Femur (tissue), 1 donor: Measurements from ENCODE around the gene CNDP2.
"Not testable (repeated sequence)": the region's sequence is repeated elsewhere in the genome, so short reads cannot be mapped to it uniquely, and the experiment has no call there.

Source experiments
- DNase-seq: peaks from one replicate; pipeline ENCODE4 v3.0.0-alpha.2; 2017

The CNDP2 gene

GRCh38 chr18:74540652-74541421 is 44.7 kb downstream of the CNDP2 start:
- no peak for DNase-seq

DNA sequence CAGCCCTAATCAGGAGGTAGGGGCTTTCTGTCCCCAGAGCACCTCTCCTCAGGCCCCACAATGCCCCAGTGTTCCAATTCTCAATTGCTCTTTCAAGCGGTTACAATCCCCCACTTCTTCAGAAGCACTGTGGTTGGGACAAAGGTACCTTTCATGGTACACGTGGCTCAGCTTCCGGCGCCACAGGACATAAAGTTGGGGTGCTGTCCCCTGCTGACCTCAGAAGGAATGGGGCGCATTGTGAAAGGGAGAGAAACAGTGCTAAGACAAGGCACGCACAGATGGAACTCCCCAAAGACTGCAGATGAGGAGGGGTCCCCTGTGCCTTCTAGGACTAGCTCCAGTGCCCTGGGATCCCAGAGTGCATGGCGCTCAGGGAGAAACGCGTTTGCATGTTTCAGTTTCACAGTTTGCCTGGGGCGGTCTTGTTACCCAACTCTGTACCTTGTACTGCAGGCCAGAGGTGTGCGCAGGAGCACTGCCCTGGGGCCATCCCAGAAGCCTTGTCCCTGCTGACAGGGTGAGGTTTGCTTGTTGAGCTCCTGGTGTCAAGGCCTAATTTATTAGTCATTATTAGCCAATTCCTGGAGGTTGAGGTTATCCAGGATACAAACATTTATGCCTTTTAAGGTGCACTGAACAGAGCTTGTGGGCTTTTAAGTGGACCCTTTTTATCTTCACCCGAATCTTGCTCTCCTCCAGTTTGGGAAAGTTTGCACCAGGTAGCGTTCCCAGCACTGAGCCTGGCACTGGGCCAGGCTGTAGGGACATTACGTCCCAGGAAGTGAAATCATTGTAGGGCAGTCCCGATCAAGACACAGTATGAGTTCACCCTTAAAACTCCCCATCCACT is 45.8 kb downstream of the CNDP2 start:
- no peak for DNase-seq

DNA sequence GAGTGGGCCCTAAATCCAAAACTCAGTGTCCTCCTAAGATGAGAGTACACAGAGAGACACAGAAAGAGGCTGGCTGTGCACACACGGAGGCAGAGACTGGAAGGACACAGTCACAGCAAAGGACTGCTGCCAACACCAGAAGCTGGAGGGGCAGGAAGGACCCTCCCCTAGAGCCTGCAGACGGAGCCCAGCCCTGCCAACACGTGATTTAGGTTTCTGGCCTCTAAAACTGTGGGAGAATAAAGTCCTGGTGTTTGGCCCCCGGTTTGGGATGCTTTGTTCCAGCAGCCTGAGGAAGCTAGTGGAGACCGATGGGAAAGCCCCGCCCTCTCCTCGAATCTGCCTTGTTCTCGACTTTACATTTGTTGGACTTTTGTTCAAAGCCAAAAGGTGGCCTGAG is 48.7 kb downstream of the CNDP2 start:
- no peak for DNase-seq

GRCh38 chr18:74546007-74546406 is 49.8 kb downstream of the CNDP2 start:
- no peak for DNase-seq

GRCh38 chr18:74546751-74547530 is 50.8 kb downstream of the CNDP2 start:
- no peak for DNase-seq

DNA sequence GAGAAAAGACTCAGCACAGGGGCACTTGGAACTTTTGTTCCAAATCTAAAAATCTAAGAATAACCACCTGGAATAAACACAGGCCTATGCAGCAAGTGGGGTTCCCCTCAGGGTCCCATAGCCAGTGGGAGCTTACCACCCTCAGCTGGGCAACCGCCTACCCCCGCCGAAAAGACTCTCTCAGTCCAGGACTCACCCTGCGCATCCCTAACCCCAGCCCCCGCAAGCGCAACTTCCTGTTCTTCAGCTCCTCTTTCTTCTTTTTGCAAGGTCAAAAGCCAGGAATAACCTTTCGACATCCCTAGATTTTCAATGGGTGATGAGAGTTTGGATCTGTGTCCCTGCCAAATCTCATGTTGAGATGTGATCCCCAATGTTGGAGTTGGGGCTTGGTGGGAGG is 51.7 kb downstream of the CNDP2 start:
- no peak for DNase-seq

DNA sequence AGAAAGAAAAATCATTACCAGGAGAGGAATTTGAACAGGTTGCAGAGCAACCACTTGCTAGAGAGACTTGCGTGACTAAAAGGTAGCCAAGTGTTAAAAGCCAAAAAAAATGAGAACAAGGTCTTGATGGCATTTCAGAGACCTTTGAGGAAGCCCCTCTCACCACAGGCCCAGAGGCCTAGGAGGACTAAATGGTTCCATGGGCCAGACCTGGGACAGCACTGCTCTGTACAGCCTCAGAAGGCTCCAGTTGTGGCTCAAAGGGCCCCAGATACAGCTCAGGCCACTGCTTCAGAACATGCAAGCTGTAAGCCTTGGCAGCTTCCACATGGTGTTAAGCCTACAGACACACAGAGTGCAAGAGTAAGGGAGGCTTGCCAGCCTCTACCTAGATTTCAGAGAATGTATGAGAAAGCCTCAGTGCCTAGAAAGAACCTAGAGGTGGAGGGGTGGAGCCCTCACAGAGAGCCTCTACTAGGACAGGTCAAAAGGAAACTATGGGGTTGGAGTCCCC is 53.5 kb downstream of the CNDP2 start:
- no peak for DNase-seq

GRCh38 chr18:74550886-74551285 is 54.7 kb downstream of the CNDP2 start:
- DNase-seq = no peak

GRCh38 chr18:74551452-74551851 is 55.3 kb downstream of the CNDP2 start:
- no peak for DNase-seq

- peak; percentile 87 for DNase-seq
These were observed 55.9 kb downstream of the CNDP2 start for GRCh38 chr18:74551936-74552555.

GRCh38 chr18:74556126-74556525 is 60.0 kb downstream of the CNDP2 start:
- no peak for DNase-seq

- no peak for DNase-seq
These were observed 61.9 kb downstream of the CNDP2 start for GRCh38 chr18:74558096-74558495.

GRCh38 chr18:74562131-74562730 is 66.1 kb downstream of the CNDP2 start:
- DNase-seq = no peak

- DNase-seq = no peak
These were observed 66.6 kb downstream of the CNDP2 start for GRCh38 chr18:74562775-74563174.

DNA sequence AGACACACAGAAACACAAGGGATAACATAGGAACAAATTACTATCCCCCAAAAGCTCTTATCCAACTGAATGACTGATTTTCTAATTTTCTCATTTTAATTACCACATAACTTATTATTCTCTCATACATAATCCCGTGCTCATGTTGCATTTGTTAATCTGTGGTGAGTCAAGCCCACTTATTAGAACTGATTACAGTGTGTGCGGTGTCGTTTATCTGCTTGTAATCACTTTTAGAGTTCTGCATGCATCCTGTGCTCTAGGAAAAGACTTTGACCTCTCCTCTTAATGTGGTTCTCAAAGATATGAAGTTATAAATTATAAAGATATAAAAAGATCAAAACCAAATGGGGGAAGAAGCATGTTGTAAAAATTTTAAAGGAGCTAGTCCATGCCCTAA is 67.8 kb downstream of the CNDP2 start:
- DNase-seq = no peak

GRCh38 chr18:74565164-74565563 is 69.0 kb downstream of the CNDP2 start:
- DNase-seq = not testable (repeated sequence)

DNA sequence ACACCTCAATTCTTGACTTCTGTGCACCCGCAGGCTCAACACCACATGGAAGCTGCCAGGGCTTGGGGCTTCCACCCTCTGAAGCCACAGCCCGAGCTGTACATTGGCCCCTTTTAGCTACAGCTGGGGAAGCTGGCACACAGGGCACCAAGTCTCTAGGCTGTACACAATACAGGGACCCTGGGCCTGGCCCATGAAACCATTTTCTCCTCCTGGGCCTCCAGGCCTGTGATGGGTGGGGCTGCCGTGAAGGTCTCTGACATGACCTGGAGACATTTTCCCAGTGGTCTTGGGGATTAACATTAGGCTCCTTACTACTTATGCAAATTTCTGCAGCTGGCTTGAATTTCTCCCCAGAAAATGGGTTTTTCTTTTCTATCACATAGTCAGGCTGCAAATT is 69.8 kb downstream of the CNDP2 start:
- DNase-seq = not testable (repeated sequence)

- DNase-seq = no peak
These were observed 71.7 kb downstream of the CNDP2 start for GRCh38 chr18:74567822-74568221.

- DNase-seq = no peak
These were observed 73.2 kb downstream of the CNDP2 start for GRCh38 chr18:74569401-74569800.

DNA sequence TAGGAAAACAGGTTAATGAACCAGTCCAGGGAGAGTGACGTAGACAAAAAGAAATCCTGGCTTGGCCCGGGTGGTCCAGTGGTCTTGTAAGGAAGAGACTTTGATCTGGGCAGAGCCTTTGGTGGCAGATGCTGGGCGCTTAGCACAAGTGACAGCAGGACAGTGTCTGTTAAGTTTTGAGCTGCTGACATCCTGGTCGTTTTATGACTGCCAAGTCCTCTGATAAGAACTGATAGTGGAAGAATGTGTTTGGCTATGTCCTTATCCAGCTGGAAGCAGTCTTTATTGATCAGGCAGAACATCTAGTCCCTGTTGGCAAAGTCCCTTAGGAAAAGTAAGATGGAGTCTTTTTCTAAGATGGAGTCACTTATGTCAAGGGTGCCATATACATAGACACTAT is 74.1 kb downstream of the CNDP2 start:
- no peak for DNase-seq

GRCh38 chr18:74571895-74572680 is 75.9 kb downstream of the CNDP2 start:
- no peak for DNase-seq
